Islet of Langerhans (tissue), 1 donor: ENCODE measurements around the gene DPP9.

Experiments used
- FAIRE-seq: peaks from one replicate; lab custom pipeline; 2011; peaks lifted over from hg19 to GRCh38; lab: Jason Lieb, UNC

DPP9 gene

GRCh38 chr19:4709440-4710280 is 14.0 kb downstream of the DPP9 start:
- no peak for FAIRE-seq

GRCh38 chr19:4707956-4708650 is 15.5 kb downstream of the DPP9 start:
- FAIRE-seq: no peak

GRCh38 chr19:4707322-4707721 is 16.3 kb downstream of the DPP9 start:
- no peak for FAIRE-seq

GRCh38 chr19:4705413-4706131 is 18.1 kb downstream of the DPP9 start:
- no peak for FAIRE-seq

GRCh38 chr19:4704317-4704673 is 19.3 kb downstream of the DPP9 start:
- no peak for FAIRE-seq

GRCh38 chr19:4703671-4704316 is 19.8 kb downstream of the DPP9 start:
- no peak for FAIRE-seq

GRCh38 chr19:4702764-4703163 is 20.9 kb downstream of the DPP9 start:
- no peak for FAIRE-seq

- no peak for FAIRE-seq
Observed at GRCh38 chr19:4701557-4701956, 22.1 kb downstream of the DPP9 start.

GRCh38 chr19:4700693-4700970 is 23.0 kb downstream of the DPP9 start:
- FAIRE-seq: no peak

GRCh38 chr19:4699826-4700692 is 23.6 kb downstream of the DPP9 start:
- FAIRE-seq: no peak

GRCh38 chr19:4697304-4697703 is 26.3 kb downstream of the DPP9 start:
- no peak for FAIRE-seq

GRCh38 chr19:4695224-4695731 is 28.4 kb downstream of the DPP9 start:
- no peak for FAIRE-seq

- FAIRE-seq: no peak
Observed at GRCh38 chr19:4694211-4694987, 29.2 kb downstream of the DPP9 start.

GRCh38 chr19:4693471-4694121 is 30.0 kb downstream of the DPP9 start:
- FAIRE-seq: no peak

GRCh38 chr19:4693078-4693350 is 30.6 kb downstream of the DPP9 start:
- FAIRE-seq: no peak

- FAIRE-seq: no peak
Observed at GRCh38 chr19:4692251-4693077, 31.2 kb downstream of the DPP9 start.

- no peak for FAIRE-seq
Observed at GRCh38 chr19:4691373-4691772, 32.3 kb downstream of the DPP9 start.

- no peak for FAIRE-seq
Observed at GRCh38 chr19:4690361-4690760, 33.3 kb downstream of the DPP9 start.

- FAIRE-seq: no peak
Observed at GRCh38 chr19:4689403-4689802, 34.2 kb downstream of the DPP9 start.

GRCh38 chr19:4688587-4688986 is 35.1 kb downstream of the DPP9 start:
- no peak for FAIRE-seq
